Measurements from ENCODE around the gene MMP21. TPM values are rescaled to one million over a fixed set of nuclear protein-coding genes. Genes with fewer than 3 reads are reported as not detected.

MMP21 gene
- total RNA-seq, 1 experiment from 2014 or later = not detected

- no peak overlapping the region for H2BK5ac ChIP-seq (ENCODE audit: insufficient read length, low read length)
- no peak overlapping the region for H4K5ac ChIP-seq (ENCODE audit: insufficient read length, low read depth, low read length)
- WGBS (ENCODE audit: extremely low coverage, insufficient read length, low lambda C conversion rate) = no CpG with 5 or more reads among the region's 1 CpG
- DNase-seq = no peak
- no peak overlapping the region for H2BK15ac ChIP-seq (ENCODE audit: low read depth, low read length)
- no peaks in the 10 kb centered on the region for H4K20me1 ChIP-seq (ENCODE audit: control insufficient read depth, insufficient read depth, insufficient read length)
- H3K23me2 ChIP-seq (ENCODE audit: insufficient read length, low read depth, low read length, poor library complexity, severe bottlenecking) = no peaks in the 10 kb centered on the region
- no peak overlapping the region for H2BK12ac ChIP-seq (ENCODE audit: insufficient read length, low read depth, low read length)
- no peaks in the 10 kb centered on the region for H3K9me3 ChIP-seq (ENCODE audit: control insufficient read depth, low read depth, low read length)
- no peak overlapping the region for H2AFZ ChIP-seq (ENCODE audit: low read length)
- no peak overlapping the region for H3K27ac Mint-ChIP-seq
- H3K4me2 ChIP-seq (ENCODE audit: insufficient read depth, insufficient read length, low read length) = no peak overlapping the region
- H3K4me3 Mint-ChIP-seq = no peak overlapping the region
- peaks cover 7% of the 10 kb centered on the region in 2 experiments; a peak in 3 of 4 replicates for H3K4me1 Mint-ChIP-seq
- H3K79me1 ChIP-seq (ENCODE audit: insufficient read depth, low read depth, low read length, poor library complexity, severe bottlenecking) = no peaks in the 10 kb centered on the region
- no peak overlapping the region for H4K8ac ChIP-seq (replicated peaks; ENCODE audit: insufficient read length, low read depth, low read length)
- no peaks in the 10 kb centered on the region for H3K27me3 Mint-ChIP-seq (ENCODE audit: low read depth)
- no peaks in the 10 kb centered on the region for H3K79me2 ChIP-seq (ENCODE audit: insufficient read depth, low read length)
- H2BK120ac ChIP-seq (ENCODE audit: low read depth, low read length, poor library complexity, severe bottlenecking) = no peak overlapping the region
- no peak overlapping the region for H2AK5ac ChIP-seq (ENCODE audit: insufficient read length, low read length)
- H2BK20ac ChIP-seq (ENCODE audit: low read depth, low read length, poor library complexity, severe bottlenecking) = no peak overlapping the region
- TF ChIP-seq CTCF (conservative IDR thresholded peaks at IDR 0.05) = no peak
- H3K14ac ChIP-seq (ENCODE audit: insufficient read depth, low read length) = no peak overlapping the region
- H3K23ac ChIP-seq (ENCODE audit: insufficient read length, low read depth, low read length) = no peak overlapping the region
- H3K9me3 Mint-ChIP-seq = no peaks in the 10 kb centered on the region
- no peaks in the 10 kb centered on the region for H3K27me3 ChIP-seq (ENCODE audit: insufficient read depth, low read length)
- H3K4ac ChIP-seq (ENCODE audit: low read depth, low read length) = no peak overlapping the region
- no peak overlapping the region for H3K9ac ChIP-seq (ENCODE audit: extremely low read depth, insufficient read length, low read length)
- no peaks in the 10 kb centered on the region for H3K4me1 ChIP-seq (ENCODE audit: insufficient read depth, low read length)
- no peak overlapping the region for H4K91ac ChIP-seq (ENCODE audit: insufficient read length, low read depth, low read length)
- H3K27ac ChIP-seq (ENCODE audit: insufficient read length, low read depth, low read length) = no peak overlapping the region
- H3K56ac ChIP-seq (ENCODE audit: insufficient read length, low read depth, low read length) = no peak overlapping the region
- peaks cover 25 to 56% (median 46%) of the 10 kb centered on the region in 3 experiments; a peak in 6 of 7 replicates for H3K36me3 Mint-ChIP-seq (ENCODE audit: insufficient read depth in 1 of 3, low read depth in 3 of 3)
- no peak overlapping the region for H3T11ph ChIP-seq (ENCODE audit: low read length)
- H3K18ac ChIP-seq (ENCODE audit: insufficient read length, low read depth, low read length) = no peak overlapping the region
Measured at GRCh38 chr10:125808047-125808446, 32.4 kb upstream of the MMP21 start.

Measured in H9 (cell line).